Keratinocyte (primary cell): ENCODE measurements around the gene KCNN3. TPM values are rescaled to one million over a fixed set of nuclear protein-coding genes. Genes with fewer than 3 reads are reported as not detected.

Source experiments
- DNase-seq: peaks from one replicate; pipeline ENCODE4 v3.0.0-alpha.2; 2011; ENCODE audit warnings: low read depth, missing footprints, low spot score
- FAIRE-seq: peaks from 2 replicates; lab custom pipeline; 2011; peaks lifted over from hg19 to GRCh38; lab: Jason Lieb, UNC
- H2AFZ ChIP-seq: 2 replicates; pipeline ENCODE4 v1.6.0; 2012; ENCODE audit warnings: low read length, control low read depth, inconsistent platforms; ENCODE audit not compliant: control insufficient read depth
- H3K27ac ChIP-seq: 2 replicates; pipeline ENCODE4 v1.5.1; 2011; ENCODE audit warnings: low read length; ENCODE audit not compliant: control insufficient read depth, insufficient read depth
- H3K27me3 ChIP-seq: 3 replicates; pipeline ENCODE4 v1.6.0; 2011; ENCODE audit warnings: low read length; ENCODE audit not compliant: control insufficient read depth, insufficient read depth; ENCODE audit errors: extremely low read depth
- H3K36me3 ChIP-seq, 2 experiments: 2 replicates in 1 of 2; 3 replicates in 1 of 2; pipeline ENCODE4 v1.5.1; 2011; ENCODE audit warnings: low read length in 2 of 2, mild to moderate bottlenecking in 1 of 2; ENCODE audit not compliant: control insufficient read depth in 2 of 2, insufficient read depth in 2 of 2; ENCODE audit errors: extremely low read depth in 1 of 2
- H3K4me1 ChIP-seq: 3 replicates; pipeline ENCODE4 v1.5.1; 2011; ENCODE audit warnings: low read length; ENCODE audit not compliant: control insufficient read depth, insufficient read depth; ENCODE audit errors: extremely low read depth
- H3K4me2 ChIP-seq: 3 replicates; pipeline ENCODE4 v1.6.0; 2011; ENCODE audit warnings: low read depth, low read length; ENCODE audit not compliant: control insufficient read depth, insufficient read depth; ENCODE audit errors: extremely low read depth
- H3K4me3 ChIP-seq, 3 experiments: fragments of 200-600 bp in 1 of 3; sonication (generic) in 1 of 3; 2 replicates in 2 of 3; 3 replicates in 1 of 3; pipeline ENCODE4 v1.5.1; 2011 to 2016; ENCODE audit warnings: low read length in 3 of 3, mild to moderate bottlenecking in 3 of 3, control low read depth in 2 of 3, inconsistent platforms in 1 of 3, low read depth in 1 of 3, mixed read lengths in 1 of 3, mixed run types in 1 of 3, moderate library complexity in 1 of 3; ENCODE audit not compliant: control insufficient read depth in 2 of 3, insufficient read depth in 2 of 3; ENCODE audit errors: extremely low read depth in 1 of 3
- H3K79me2 ChIP-seq: 2 replicates; pipeline ENCODE4 v1.6.0; 2012; ENCODE audit warnings: low read length; ENCODE audit not compliant: control insufficient read depth, insufficient read depth
- H3K9ac ChIP-seq: 3 replicates; pipeline ENCODE4 v1.6.0; 2011; ENCODE audit warnings: low read length; ENCODE audit not compliant: control insufficient read depth, insufficient read depth; ENCODE audit errors: extremely low read depth
- H3K9me1 ChIP-seq: 3 replicates; pipeline ENCODE4 v1.6.0; 2011; ENCODE audit warnings: low read length; ENCODE audit not compliant: control insufficient read depth, insufficient read depth; ENCODE audit errors: extremely low read depth
- H3K9me3 ChIP-seq: 2 replicates; pipeline ENCODE4 v1.5.1; 2012; ENCODE audit warnings: low read depth, low read length; ENCODE audit not compliant: control insufficient read depth
- H4K20me1 ChIP-seq: 3 replicates; pipeline ENCODE4 v1.6.0; 2011; ENCODE audit warnings: low read length; ENCODE audit not compliant: control insufficient read depth, insufficient read depth; ENCODE audit errors: extremely low read depth
- EZH2 ChIP-seq: IDR thresholded peaks from one replicate; pipeline ENCODE4 v1.6.1; 2012; ENCODE audit warnings: inconsistent platforms, mild to moderate bottlenecking, low read length, moderate library complexity
- dilution Hi-C: fragments of 300-500 bp; cut with MboI; formaldehyde crosslinking; loops from one replicate; pipeline ENCODE4 v1.7.0; 2020; ENCODE audit warnings: low sequenced_read_pairs; ENCODE audit not compliant: extremely low pct_ligation_motif_present
- polyA plus RNA-seq, 5 experiments: library from polyadenylated mRNA; depleted of rRNA in 3 of 5; stranded (reverse) in 3 of 5; stranded (forward) in 1 of 5; unstranded in 1 of 5; fragments of >200 nt; gene quantifications; 1 replicate in 1 of 5; 2 replicates in 3 of 5; 3 replicates in 1 of 5; pipeline versions ENCODE4 v1.2.1 to v1.2.3, GENCODE V29; 2011 to 2012; ENCODE audit warnings: missing spikeins in 2 of 5, low read depth in 1 of 5, low replicate concordance in 1 of 5
- TF ChIP-seq, protein P1 (sequence below), 3 experiments: IDR thresholded peaks in 1 of 3; conservative IDR thresholded peaks in 1 of 3; optimal IDR thresholded peaks in 1 of 3; 2 replicates in 2 of 3; 3 replicates in 1 of 3; pipeline versions ENCODE3 to v1.5.1; 2011; ENCODE audit warnings: low read length in 3 of 3, mild to moderate bottlenecking in 3 of 3, moderate library complexity in 2 of 3, control low read depth in 1 of 3, inconsistent platforms in 1 of 3; ENCODE audit not compliant: insufficient read depth in 2 of 3; ENCODE audit errors: extremely low read depth in 1 of 3

Gene KCNN3
- polyA plus RNA-seq, 1 donor (not counting 4 experiments of a cell fraction or from before 2014, with no cell fraction given) = 0.05 TPM

DNA sequence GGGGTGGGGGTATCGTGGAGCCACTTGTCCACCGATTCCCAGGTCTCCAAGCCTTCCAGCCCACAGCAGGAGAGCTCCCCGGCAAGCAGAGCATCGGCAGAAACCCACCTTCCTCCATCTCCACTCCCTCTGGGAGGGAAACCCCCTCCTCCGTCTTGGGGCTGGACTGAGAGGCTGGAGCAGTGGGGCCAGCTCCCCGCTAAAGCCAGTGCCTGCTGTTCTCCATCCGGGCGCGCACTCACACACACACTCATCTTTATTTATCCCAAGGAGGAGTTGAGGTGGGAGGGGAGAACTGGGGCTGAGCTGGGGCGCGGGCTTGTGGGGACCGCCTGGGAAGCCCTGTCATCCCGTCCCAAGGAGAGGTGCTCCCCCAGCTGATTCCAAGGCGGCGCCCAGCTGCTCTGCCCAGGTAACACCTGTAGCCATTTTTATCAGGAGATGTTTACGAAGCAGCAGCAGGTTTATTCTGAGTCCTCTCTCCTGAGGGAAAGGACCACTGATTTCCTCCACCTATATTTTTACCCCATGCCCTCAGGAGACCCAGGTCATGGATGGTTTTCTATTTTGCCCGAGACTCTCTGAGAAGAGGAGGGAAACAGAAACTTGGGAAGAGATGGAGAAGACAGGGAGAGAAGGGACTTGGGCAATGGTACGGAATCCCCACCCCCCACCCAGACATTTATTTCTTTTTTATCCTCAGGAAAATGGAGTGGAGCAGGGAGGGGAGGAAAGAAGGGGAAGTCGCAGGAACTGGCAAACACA, 2.1 kb downstream of the KCNN3 start:
- no peaks in the 10 kb centered on the region for H3K9me3 ChIP-seq
- DNase-seq (no peak), FAIRE-seq (no peak)
- H4K20me1 ChIP-seq = no peaks in the 10 kb centered on the region
- H3K4me2 ChIP-seq = peak overlapping the region; percentile 8
- H2AFZ ChIP-seq = no peak overlapping the region
- no peak overlapping the region for H3K27ac ChIP-seq
- H3K27me3 ChIP-seq = peaks cover 26% of the 10 kb centered on the region
- no peaks in the 10 kb centered on the region for H3K36me3 ChIP-seq
- dilution Hi-C loops = no loop called here
- no peak overlapping the region for H3K4me3 ChIP-seq
- H3K9me1 ChIP-seq = no peaks in the 10 kb centered on the region
- H3K9ac ChIP-seq = no peak overlapping the region
- TF ChIP-seq, protein P1, sequence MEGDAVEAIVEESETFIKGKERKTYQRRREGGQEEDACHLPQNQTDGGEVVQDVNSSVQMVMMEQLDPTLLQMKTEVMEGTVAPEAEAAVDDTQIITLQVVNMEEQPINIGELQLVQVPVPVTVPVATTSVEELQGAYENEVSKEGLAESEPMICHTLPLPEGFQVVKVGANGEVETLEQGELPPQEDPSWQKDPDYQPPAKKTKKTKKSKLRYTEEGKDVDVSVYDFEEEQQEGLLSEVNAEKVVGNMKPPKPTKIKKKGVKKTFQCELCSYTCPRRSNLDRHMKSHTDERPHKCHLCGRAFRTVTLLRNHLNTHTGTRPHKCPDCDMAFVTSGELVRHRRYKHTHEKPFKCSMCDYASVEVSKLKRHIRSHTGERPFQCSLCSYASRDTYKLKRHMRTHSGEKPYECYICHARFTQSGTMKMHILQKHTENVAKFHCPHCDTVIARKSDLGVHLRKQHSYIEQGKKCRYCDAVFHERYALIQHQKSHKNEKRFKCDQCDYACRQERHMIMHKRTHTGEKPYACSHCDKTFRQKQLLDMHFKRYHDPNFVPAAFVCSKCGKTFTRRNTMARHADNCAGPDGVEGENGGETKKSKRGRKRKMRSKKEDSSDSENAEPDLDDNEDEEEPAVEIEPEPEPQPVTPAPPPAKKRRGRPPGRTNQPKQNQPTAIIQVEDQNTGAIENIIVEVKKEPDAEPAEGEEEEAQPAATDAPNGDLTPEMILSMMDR (optimal IDR thresholded peaks at IDR 0.05 in 1 of 3, IDR thresholded peaks at IDR 0.05 in 1 of 3, conservative IDR thresholded peaks at IDR 0.05 in 1 of 3; ENCODE audit: extremely low read depth in 1 of 3, insufficient read depth in 2 of 3, low read length in 3 of 3) = no peak
- no peak for TF ChIP-seq EZH2
- no peaks in the 10 kb centered on the region for H3K79me2 ChIP-seq
- H3K4me1 ChIP-seq = peaks cover 10% of the 10 kb centered on the region

DNA sequence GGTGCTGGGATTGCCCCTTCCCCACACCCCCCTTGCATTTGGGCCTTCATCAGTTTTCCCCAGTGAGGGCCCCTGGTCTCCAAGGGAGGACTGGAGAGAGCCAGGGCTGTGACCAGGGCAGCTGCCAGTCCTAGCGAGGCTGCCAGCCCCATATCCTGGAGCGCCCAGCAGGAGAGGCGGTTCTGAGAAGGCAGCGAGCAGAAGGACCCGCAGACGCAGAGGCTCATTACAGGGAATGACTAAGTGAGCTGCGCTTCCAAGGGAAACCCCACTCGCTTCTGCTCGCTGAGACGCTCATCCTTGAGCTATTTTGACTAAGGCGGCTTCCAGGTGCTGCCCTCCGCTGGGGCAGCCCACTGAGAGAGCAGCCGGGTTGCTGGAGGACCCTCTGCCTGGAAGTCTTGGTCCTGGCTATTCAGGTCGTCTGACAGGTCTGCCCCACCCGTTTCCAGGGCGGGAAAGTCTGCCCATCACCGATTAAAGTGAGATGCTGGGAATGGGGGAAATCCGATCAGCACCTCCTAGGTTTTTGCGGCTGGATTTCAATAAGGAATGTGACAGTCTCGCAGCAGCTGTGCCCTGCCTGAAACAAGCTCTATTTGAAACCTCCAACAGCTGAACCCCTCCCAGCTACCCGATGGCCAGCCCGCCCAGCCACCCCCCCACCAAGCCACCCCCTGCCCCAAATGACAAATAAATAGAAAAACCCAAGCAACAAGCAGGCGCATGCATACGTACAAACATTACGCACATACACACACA, 2.8 kb downstream of the KCNN3 start:
- H2AFZ ChIP-seq = no peak overlapping the region
- TF ChIP-seq EZH2 = no peak
- TF ChIP-seq, protein P1 (optimal IDR thresholded peaks at IDR 0.05 in 1 of 3, IDR thresholded peaks at IDR 0.05 in 1 of 3, conservative IDR thresholded peaks at IDR 0.05 in 1 of 3; ENCODE audit: extremely low read depth in 1 of 3, insufficient read depth in 2 of 3, low read length in 3 of 3) = peak in 1 of 3 experiments; percentile 13
- H3K27me3 ChIP-seq = peaks cover 32% of the 10 kb centered on the region
- H3K4me3 ChIP-seq = no peak overlapping the region
- dilution Hi-C loops = no loop called here
- H4K20me1 ChIP-seq = no peaks in the 10 kb centered on the region
- H3K9ac ChIP-seq = no peak overlapping the region
- FAIRE-seq (peak; percentile 26), DNase-seq (no peak)
- no peaks in the 10 kb centered on the region for H3K9me1 ChIP-seq
- no peaks in the 10 kb centered on the region for H3K36me3 ChIP-seq
- no peaks in the 10 kb centered on the region for H3K79me2 ChIP-seq
- no peaks in the 10 kb centered on the region for H3K9me3 ChIP-seq
- peak overlapping the region; percentile 63 for H3K4me2 ChIP-seq
- no peak overlapping the region for H3K27ac ChIP-seq
- peaks cover 10% of the 10 kb centered on the region for H3K4me1 ChIP-seq
